SKM-1 (cell line): ENCODE data around the gene SNX8.

ENCODE experiments used
- DNase-seq: peaks from one replicate; lab custom pipeline; 2025; ENCODE audit not compliant: unreplicated experiment; lab: John Stamatoyannopoulos, UW

The SNX8 gene

DNA sequence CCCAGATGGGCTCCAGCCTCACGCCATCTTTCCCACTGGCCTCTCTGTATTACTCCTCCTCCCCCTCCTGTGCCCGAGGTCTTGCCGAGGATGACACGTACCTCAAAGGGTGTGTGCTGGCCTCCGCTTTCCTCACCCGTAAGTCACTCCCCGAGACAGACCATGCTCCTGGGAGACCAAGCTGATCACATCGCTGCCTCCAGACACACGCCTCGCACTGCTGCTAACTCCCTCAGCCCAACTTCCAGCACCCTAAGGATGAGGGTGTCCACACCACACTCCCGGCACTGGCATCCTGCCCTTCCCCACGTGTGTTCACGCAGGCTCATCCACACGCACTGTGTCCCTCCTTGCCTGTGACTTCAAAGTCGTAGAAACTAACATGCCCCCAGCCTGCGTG lies 105.5 kb downstream of the SNX8 start:
- DNase-seq: no peak

DNA sequence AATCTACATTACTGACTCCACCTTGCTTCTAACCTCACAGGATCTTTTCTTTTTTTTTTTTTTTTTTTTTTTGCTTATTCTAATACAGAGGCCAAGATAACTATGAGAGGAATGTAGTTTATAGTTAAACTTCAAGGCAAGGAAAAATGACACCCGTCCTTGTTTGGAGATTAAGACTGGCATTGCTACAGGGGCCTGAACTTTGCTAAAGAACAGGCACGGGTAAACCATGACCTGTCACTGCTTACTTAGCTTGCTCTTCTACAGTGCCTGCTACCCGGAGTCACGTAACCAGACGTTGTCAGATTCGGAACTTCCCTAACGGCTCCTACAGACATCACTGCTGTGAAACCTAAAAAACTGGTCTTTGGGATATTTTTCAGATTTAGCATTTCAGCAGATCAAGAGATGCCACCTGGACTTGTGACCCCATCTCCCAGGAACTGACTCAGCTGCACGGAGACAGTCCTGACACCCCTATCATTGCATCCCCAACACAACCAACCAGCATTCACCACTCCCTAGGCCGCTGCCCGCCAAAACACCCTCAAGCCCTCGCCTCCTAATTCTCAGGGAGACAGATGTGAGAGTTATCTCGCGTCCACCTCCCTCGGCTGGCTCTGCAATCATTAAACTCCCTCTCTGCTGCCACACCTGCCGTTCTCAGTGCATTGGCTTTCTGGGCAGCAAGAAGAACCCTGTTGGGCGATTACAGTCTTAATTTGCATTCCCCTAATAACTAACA lies 109.0 kb downstream of the SNX8 start:
- no peak for DNase-seq

DNA sequence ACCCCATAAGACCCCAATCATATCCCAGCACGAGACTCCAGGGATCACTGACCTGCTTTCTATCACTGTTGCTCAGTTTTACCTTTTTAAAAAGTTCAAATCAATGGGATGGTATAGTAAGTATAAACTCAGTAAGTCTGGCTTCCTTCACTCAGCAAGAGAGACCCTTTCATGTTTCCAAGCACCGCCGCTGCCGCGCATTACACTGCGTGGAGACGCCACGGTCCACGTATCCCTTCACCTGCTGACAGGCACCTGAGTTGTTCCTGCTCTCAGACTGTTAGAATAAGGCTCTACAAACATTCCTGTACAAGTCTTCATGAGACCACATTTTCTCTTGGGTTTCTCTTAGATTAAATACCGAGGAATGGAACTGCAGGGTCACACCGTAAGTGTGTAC lies 109.8 kb downstream of the SNX8 start:
- no peak for DNase-seq

DNA sequence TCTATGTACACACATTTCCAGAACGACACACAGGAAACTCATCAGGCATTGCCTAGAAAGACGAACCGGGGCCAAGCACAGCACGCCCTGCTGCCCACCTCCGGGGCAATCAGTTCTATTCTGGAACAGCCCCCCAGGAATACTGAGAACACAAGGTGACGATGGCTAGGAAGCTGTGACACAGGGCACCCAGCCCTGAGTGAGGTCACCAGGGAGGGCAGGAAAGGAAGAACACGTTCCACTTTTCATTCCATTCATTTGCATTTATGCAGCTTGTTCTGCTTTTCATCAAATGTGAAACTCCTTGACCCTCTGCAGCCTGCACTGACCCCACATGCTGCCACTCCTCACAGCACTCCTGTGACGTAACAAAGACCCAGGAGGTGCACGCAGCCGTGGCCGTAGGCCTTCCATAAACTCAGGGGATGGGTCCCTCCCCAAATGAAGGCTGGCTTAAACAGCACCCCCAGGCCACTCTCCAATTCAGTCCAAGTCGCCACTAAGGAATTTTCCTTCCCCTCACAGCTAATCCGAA lies 110.4 kb downstream of the SNX8 start:
- no peak for DNase-seq

DNA sequence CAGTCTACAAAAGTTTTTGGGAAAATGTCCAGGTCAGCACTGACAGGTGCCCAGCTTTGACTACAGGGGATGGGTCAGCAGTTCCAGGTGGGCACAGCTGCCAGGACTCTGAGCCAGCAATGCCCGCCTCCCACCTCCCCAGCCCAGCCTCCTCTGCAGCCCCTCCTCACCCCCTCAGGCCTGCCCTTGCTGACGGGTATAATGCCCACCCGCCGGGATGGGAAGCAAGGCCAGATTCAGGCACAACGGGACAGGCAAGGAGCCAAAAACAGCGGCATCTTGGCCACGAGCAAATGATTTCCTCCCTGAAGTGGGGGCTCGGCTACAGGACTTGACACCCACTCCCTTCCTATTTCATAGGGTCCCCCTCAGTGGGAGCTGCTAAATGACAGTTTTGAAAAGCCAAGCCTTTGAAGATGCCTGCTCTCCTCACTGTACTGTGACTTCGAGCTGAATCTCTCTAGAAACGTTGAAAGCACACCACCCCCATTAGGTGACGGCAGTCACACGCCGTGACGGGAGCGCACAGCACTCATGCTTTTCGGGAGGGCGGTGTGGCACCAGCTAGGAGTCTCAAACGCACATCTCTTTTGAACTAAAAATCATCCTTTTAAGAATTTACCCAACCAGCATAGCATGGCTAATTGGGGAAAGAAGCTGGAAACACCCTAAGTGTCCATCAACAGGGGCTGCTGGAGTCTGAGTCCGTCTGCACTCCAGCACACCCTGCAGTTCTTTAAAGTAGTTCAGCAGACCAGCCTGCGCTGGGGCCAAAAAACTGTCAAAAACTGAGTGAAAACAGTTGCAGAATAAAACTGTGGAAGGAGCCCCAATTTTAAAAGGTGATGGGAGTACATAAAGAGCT lies 111.1 kb downstream of the SNX8 start:
- no peak for DNase-seq

DNA sequence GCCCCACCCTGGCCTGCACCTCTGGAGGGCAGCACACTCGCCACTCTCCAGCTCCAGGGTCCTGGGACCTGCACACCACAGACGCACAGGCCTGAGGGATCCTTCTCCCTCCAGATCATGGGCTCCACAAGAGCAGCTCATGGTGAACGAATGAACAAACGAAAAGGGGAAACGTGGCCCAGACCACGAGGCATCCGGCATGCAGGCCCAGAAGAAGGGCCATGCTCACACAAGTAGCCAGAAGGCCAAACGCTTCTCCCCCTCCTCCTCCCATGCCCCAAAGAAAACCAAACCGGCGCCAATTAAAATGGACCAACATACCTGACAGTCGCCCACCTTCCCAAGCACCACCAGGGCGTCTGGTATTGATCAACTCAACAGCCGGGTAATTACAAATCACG lies 111.9 kb downstream of the SNX8 start:
- no peak for DNase-seq
